Head of caudate nucleus (tissue), 42 donors: ENCODE results near the gene ARVCF.
"Not testable (repeated sequence)": the region's sequence is repeated elsewhere in the genome, so short reads cannot be mapped to it uniquely, and the experiment has no call there.

Experiments
- DNase-seq, 42 donors: peaks; one replicate each; pipeline versions ENCODE4 v3.0.0 to v3.0.0-alpha.2; 2020 to 2021; ENCODE audit warnings: mixed read lengths in 7 of 42
- intact Hi-C: fragments of 100-400 bp; cut with DNase I; formaldehyde crosslinking; loops from one replicate; pipeline ENCODE4 v1.15.0; 2022

The ARVCF gene

GRCh38 chr22:19937616-19938473 is 78.8 kb downstream of the ARVCF start:
- DNase-seq: no peak
- intact Hi-C loops: no loop called here

- no peak for DNase-seq
- intact Hi-C loops: no loop called here
Observed at GRCh38 chr22:19936513-19936912, 80.1 kb downstream of the ARVCF start.

- intact Hi-C loops, DNase-seq: not testable (repeated sequence)
Observed at GRCh38 chr22:19935123-19935718, 81.4 kb downstream of the ARVCF start.

GRCh38 chr22:19933341-19934241 is 83.0 kb downstream of the ARVCF start:
- intact Hi-C loops: no loop called here
- no peak for DNase-seq

- intact Hi-C loops: no loop called here
- DNase-seq: no peak
Observed at GRCh38 chr22:19932367-19933206, 84.0 kb downstream of the ARVCF start.

- intact Hi-C loops: no loop called here
- DNase-seq: no peak
Observed at GRCh38 chr22:19931514-19931913, 85.1 kb downstream of the ARVCF start.

GRCh38 chr22:19930551-19931486 is 85.8 kb downstream of the ARVCF start:
- no peak for DNase-seq
- intact Hi-C loops: no loop called here

GRCh38 chr22:19929586-19930550 is 86.8 kb downstream of the ARVCF start:
- DNase-seq: no peak
- intact Hi-C loops: no loop called here

- no peak for DNase-seq
- intact Hi-C loops: no loop called here
Observed at GRCh38 chr22:19928207-19928606, 88.4 kb downstream of the ARVCF start.

- intact Hi-C loops: no loop called here
- no peak for DNase-seq
Observed at GRCh38 chr22:19927696-19928095, 88.9 kb downstream of the ARVCF start.

GRCh38 chr22:19926028-19926427 is 90.6 kb downstream of the ARVCF start:
- intact Hi-C loops: not testable (repeated sequence)

GRCh38 chr22:19923914-19924513 is 92.6 kb downstream of the ARVCF start:
- intact Hi-C loops: no loop called here

More at GRCh38 chr22:19926028-19926427, 90.6 kb downstream of the ARVCF start:
- DNase-seq: not testable (repeated sequence)

GRCh38 chr22:19921544-19922081 is 95.0 kb downstream of the ARVCF start:
- intact Hi-C loops: no loop called here
- DNase-seq: no peak

More at GRCh38 chr22:19923914-19924513, 92.6 kb downstream of the ARVCF start:
- DNase-seq: no peak
